Measurements from ENCODE around the gene TMEM231.
"Not testable (repeated sequence)": the region's sequence is repeated elsewhere in the genome, so short reads cannot be mapped to it uniquely, and the experiment has no call there.

The TMEM231 gene

GRCh38 chr16:75555707-75556430 lies at the start of gene TMEM231:
Gene TMEM231, minus strand, starts transcription at chr16:75556252. Its CDS starts 43 bp downstream, at chr16:75556209.
- peak; percentile 98 for DNase-seq

DNA sequence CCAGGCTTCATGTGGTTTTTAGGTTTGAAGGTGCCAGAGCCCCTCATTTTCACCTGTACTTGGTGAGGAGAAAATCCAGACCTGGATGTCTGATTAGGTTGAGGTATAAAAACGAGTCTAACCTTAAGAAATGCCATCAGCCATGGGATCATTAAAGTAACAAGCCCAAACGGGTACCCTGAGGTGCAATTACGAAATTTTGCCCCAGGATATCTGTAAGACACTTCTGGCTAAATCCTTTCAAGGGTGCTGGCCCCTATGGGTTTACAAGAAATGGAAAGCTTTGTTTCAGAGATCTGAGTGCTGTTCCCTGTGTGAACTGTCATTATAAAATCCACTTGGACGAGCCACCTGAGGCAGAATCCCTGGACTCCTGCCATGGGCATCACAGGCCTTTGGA lies 47.2 kb upstream of the TMEM231 start:
- DNase-seq, result no peak

DNA sequence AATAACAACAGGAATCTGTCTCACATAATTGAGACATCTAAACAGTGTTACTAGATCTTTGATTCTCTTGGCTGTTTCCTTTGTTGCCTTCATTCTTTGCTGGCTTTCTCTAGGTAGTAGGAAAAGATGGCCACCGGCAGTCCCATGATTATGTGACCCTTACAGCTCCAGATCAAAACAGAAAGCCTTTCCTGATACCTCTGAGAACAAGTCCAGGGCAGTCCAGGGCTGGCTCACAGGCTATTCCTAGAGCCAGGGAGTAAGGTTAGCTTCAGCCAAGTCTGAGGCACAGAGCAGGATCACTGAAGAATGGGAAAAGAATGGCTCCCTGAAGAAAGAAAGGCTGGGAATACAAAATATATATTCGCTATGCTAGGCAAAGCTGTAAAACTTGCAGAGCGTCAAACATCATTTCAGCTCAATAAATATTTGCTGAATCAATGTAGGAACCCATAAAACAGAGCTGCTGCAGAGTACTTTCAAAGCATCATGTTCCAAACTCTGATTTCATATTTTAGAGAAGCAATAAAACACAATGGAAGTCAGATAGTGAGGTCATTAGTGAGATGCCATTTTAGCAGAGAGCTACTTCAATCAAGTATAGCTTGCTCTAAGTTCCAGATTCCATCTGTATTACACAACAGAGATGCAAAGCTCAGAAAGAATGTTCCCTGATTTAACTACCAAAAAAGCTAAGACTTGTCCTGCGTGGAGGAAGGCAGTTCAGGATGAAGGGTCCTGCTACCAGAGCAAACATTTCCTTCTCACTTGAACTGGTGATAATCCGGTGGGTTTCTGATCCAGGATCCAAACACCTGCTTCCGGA lies 43.6 kb upstream of the TMEM231 start:
- DNase-seq, result no peak

DNA sequence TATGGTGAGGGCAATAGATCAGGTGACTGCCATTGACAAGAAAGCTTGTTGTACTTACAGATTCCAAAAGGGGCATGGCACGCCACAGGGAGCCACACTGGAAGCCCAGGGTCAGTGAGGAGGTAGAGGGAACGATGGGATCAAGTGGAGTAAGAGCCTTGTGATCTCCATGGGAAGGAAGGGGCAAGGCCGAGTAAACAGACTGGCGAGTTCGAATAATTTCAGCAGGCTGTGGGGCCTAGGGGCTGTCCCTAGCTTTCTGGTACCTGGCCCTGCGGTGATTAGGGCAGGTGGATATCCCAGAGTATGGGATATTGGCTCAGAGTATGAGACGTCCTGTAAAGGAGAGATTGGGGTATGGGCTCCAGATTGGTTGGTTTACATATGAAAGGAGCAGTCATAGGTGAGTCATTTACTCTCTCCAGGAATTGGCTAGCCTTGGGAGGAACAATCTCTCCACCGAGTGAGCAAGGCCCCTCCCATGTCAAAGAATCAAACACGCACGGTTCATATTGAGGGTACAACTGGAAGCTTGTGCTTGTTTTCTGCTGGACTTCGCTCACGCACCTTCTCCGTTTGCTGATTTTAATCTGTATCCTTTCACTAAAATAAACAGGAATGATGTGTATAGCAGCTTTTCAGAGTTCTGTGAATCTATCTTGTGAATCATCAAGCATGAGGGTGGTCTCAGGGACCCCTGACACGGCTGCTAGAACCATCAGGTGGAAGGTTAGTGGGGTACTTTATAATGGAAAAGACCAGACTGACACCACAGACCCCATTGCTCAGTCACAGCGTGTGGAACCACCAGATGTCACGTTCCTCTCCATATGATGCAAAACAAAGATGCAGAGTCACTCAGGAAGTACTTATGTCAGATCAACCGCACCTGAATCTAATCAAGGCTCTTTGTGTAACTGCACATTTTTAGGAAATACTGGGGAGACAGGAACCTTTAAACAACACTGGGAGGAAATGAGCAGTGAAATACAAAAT lies 38.1 kb upstream of the TMEM231 start:
- no peak for DNase-seq

- no peak for DNase-seq
These were observed 37.3 kb upstream of the TMEM231 start for GRCh38 chr16:75593308-75593707.

DNA sequence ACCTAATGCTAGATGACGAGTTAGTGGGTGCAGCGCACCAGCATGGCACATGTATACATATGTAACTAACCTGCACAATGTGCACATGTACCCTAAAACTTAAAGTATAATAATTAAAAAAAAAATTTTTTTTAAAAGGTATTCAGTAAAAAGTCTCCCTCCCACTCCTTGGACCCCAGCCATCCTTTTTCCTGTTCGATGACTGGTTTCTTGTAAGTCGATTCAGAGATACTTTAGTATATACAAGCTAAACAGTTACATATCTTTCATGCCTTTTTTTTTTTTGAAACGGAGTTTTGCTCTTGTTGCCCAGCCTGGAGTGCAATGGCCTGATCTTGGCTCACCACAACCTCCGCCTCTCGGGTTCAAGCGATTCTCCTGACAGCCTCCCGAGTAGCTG lies 35.9 kb upstream of the TMEM231 start:
- DNase-seq, result not testable (repeated sequence)

DNA sequence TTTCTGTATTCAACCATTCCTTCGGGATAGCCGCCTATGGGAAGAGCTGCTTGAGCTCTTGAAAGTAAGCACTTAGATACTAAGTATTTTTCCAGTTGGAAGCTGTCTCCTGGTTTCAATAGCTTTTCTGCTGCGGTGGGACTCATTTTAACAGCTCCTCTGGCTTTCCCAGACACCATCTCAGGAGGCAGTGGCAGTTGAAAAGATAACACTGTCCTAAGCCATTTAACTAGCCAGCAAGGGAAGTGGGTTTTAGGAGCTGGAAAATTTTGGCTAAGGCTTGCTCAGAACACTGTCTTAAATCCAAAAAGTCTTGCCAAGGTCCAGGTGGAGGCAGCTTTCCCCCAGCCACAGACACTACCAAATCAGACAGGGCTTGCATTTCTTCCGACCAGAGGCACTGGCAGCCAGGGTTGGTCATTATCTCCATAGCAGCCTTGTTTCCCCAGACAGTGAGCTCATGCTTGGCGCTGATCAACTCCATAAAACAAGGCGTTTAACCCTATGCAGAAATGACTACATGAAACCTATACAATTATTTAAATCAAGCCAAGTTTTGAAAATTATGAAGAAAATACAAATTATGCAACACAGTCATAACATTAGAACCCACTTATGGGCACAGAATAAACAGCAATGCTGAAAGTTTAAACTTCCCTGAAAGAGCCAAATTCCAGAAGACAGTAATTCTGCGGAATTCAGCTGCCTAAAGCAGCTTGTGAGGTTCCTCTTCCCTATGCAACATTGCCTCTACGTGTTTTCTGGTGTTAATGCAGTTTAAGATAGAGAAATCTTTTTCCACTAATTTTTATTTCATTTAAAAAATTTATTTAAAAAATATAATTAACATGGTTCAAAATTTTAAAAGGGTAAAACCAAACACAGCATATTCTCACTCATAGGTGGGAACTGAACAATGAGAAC lies 35.1 kb upstream of the TMEM231 start:
- no peak for DNase-seq

- no peak for DNase-seq
These were observed 33.3 kb upstream of the TMEM231 start for GRCh38 chr16:75589306-75589705.

DNA sequence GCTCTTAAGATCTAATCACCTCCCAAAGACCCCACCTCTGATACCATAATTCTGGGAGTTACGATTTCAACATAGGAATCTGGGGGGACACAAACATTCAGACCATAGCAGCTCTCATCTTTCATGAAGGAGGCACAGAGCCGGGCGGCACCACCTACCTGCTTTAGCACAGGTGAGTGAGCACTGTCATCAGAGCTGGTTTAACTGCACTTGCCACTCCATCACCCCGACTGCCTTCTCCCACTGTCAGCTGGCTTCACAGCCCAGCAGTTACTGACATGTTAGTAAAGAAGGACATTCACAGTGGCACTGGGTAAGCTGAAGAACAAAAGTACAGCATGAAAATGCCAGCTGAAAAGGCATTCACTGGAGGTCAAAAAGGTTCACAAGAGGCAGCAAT lies 32.7 kb upstream of the TMEM231 start:
- no peak for DNase-seq

- no peak for DNase-seq
These were observed 28.1 kb upstream of the TMEM231 start for GRCh38 chr16:75584108-75584507.

DNA sequence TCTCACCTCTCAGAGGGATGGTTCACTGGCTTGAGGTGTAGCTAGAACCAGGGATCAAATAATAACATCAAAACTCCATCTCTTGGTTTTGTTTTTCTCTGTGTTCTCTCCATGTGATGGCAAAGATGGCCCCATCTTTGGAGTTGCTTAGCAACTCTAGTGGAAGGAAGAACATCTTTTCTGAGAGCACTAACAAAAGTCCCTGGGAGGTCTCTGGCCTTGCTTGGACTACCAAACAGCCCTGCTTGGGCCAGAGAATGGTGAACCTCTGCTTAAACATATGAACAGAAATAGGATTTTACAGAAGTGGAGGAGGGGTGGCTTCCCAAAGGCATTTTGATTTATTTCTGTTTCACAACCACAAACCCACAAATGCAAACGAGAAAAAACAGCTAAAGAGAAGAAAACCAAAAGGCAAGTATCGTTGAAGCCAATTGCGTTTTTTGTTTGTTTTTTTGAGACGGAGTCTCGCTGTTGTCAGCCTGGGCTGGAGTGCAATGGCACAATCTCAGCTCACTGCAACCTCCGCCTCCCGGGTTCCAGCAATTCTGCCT lies 23.3 kb upstream of the TMEM231 start:
- DNase-seq, result no peak

DNA sequence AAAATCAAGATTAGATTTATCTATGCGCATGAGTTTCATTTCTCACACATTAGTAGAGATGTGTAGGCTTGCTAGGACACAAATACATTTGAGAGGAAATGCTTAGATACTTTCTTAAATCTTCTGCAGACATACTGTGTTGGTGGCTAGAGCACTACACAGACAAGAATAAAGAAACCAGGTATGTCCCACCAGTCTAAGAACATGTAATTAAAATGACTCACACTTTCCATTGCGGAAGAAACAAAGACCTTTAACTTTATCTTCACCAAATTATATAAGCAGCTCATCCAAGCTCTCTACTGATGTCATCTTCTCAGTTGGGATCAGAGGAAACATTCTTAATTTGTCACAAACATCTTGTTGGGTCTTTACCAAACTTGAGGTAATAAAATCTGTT lies 22.7 kb upstream of the TMEM231 start:
- no peak for DNase-seq

DNA sequence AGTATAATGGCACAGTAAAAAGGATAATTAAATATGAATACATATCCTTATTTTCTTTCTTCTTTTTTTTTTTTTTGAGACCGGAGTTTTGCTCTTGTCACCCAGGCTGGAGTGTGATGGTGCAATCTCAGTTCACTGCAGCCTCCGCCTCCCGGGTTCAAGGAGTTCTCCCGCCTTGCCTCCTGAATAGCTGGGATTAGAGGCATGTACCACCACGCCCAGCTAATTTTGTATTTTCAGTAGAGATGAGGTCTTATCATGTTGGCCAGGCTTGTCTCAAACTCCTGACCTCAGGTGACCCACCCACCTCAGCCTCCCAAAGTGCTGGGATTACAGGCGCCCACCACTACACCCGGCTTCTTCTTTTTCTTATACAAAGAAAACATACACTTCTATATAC lies 22.2 kb upstream of the TMEM231 start:
- no peak for DNase-seq

DNA sequence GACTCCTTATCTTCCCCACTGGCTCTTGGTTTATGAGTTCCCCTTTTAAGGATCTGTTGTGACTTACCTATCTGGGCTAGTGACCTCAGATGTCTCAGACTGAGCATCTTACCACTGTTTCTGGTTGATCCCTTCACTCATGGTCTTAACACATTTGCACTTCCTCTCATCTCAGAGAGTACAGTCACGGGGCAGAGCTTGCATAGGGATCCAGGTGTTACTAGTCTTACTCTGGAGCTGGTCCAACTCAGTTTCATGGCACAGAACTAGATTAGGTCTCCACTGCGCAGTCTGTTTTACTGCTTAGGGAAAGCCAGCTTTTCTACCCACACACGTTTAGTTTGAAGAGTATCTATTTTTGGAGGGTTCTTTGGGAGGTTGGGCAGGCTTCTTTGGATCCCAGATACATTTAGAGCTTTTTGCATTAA lies 20.3 kb upstream of the TMEM231 start:
- DNase-seq, result no peak

GRCh38 chr16:75575958-75576357 lies 19.9 kb upstream of the TMEM231 start:
- no peak for DNase-seq

DNA sequence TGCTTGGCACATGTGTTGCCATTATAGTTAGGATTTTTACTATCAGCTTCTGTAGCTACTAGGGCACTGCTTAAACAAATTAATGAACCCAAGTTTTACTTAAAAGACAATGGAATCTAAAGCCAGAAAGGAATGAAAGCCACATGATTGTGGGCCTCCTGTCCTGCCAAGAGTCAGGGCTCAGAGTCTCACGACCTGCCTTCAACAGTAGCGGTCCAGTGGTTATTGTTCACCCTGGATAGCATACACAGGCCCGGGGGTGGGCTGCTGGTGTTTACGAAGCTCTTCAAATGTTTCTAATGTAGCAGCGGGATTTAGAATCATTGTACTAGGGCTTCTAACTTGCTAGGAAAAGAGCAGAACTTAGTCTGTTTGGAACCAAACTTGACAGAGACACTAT lies 17.9 kb upstream of the TMEM231 start:
- no peak for DNase-seq

GRCh38 chr16:75572864-75573542 lies 17.0 kb upstream of the TMEM231 start:
- no peak for DNase-seq

DNA sequence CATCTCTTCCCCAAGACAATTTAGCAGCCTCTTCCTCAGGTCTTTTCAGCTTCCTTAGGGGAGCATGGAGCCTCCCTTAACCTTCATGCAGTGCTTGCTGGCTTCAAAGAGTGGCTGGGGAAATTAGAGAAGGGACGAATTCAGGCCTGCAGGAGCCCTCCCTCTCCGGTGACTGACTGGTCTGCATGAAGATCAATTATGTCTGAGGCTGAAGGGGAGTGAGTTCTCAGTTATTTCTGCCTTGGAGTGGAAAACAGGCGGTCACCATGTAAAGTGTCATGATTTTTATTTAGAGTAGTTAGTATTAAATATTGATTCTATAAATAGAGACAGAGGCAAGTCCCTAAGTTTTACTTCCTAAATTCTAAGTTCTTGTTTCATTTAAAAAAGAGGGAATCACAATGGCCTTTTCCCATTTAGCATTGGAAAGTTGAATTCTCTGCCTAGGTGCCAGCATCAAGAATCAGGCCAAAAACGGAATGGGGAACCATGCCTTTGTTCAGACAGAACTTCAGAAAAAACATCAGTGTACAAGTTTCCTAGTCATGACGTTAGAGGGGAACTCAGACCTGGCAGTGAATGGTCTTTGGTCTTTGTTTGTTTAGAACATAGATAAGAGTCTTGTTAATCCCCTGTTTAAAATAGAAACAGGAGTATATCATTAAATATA lies 14.5 kb upstream of the TMEM231 start:
- DNase-seq, result no peak

DNA sequence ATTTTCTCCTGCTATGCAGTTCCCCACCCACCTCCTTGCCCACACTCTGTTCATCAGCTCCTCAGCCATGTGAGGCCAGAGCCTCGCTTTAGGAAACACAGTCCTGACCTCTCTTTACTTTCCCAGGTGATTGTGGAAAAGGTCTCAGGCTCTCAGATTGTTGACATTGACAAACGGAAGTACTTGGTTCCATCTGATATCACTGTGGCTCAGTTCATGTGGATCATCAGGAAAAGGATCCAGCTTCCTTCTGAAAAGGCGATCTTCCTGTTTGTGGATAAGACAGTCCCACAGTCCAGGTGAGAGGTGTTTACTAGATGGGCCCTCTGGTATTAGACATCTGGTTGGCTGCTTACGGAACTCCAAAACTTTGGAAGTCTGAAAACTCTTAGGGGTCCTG lies 11.9 kb upstream of the TMEM231 start:
- DNase-seq, result no peak

DNA sequence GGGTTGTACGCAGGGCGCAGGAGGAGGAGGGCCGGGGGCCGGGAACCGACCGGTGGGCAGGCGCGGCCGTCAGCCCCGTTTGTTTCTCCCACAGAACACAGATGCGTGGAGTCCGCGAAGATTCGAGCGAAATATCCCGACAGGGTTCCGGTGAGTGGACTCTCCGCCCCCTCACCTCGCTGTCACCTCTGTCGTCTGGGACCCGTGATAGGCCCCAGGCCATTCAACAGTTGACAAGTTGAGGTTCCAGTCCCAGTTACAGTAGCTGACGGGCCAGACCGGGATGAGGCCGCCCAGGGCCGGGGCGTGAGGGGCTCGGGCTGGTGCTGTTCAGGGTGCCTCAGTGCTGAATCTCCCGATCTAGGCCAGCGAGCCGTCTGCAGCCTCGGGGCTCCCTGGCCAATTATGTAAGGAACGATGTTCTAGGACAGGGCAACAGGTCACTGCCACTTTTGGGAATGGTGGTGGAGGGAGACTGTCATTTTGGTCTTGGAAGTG lies 10.8 kb upstream of the TMEM231 start:
- DNase-seq, result peak; percentile 21 to 28

All from stimulated activated CD4-positive, alpha-beta T cell treated with anti-CD3 and anti-CD28 coated beads, Interleukin-2, amount 100 ng/mL, for 24 hours (primary cell).